Measurements from ENCODE around the gene ACVRL1. TPM values are rescaled to one million over a fixed set of nuclear protein-coding genes. Genes with fewer than 3 reads are reported as not detected.

Gene ACVRL1
- total and polyA plus RNA-seq, 9 donors, result 51.5 to 65.0 (median 54.8) TPM

- H3K9me3 ChIP-seq (replicated peaks; ENCODE audit: control insufficient read depth, low read depth, low read length), result no peaks in the 10 kb centered on the region
- H3K4me1 ChIP-seq (ENCODE audit: control insufficient read depth, insufficient read depth, low read length), result peaks cover 50% of the 10 kb centered on the region
- no peak overlapping the region for H3K4me3 ChIP-seq (ENCODE audit: low read length)
- peak; percentile 25 for DNase-seq
- WGBS (ENCODE audit: insufficient coverage), result no CpG with 5 or more reads among the region's 5 CpGs
- no peak overlapping the region for H3K27ac ChIP-seq (ENCODE audit: low read length)
- H3K36me3 ChIP-seq (ENCODE audit: control insufficient read depth, insufficient read depth, low read length), result peaks cover 3% of the 10 kb centered on the region
- peaks cover 2% of the 10 kb centered on the region for H3K27me3 ChIP-seq (ENCODE audit: control insufficient read depth, insufficient read depth, low read length)
Observed at GRCh38 chr12:51924551-51925319, 17.4 kb downstream of the ACVRL1 start.

DNA sequence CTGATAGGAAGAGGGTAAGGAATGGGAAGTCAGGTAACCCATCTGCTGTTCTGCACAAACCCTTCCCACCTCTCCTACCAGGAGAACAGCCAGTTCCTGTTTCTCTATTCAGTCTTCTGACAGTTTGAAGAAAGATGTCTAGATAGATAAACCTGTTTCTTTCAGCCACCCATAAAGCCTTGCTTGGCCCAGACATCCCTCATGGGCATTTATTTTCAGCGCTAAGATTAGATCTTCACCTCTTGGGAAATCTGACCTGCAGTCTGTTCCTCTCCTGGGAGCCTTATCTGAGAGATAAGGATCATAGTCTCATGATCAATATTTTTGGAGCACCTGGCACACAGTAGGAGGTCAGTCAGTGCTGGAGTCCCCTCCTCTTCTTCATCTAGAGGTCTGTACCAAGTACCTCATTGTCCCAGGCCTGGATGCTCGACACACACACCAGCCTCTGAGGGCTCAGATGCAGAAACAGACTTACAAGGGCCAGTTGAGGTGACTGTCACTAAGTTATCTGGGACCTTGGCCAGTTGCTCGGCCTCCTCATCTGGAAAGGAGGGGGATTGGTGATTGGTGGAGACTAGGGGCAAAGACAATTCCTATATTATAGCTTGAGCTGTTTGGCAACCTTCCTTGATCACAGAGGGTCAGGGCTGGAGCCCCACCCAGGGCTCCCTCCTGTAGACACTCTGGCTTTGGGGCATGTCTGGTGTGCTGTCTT is 18.2 kb downstream of the ACVRL1 start:
- H3K27ac ChIP-seq (ENCODE audit: low read length), result no peak overlapping the region
- H3K4me3 ChIP-seq (ENCODE audit: low read length), result no peak overlapping the region
- no CpG with 5 or more reads among the region's 3 CpGs for whole genome bisulfite sequencing (ENCODE audit: insufficient coverage)
- peaks cover 2% of the 10 kb centered on the region for H3K27me3 ChIP-seq (ENCODE audit: control insufficient read depth, insufficient read depth, low read length)
- peaks cover 46% of the 10 kb centered on the region for H3K4me1 ChIP-seq (ENCODE audit: control insufficient read depth, insufficient read depth, low read length)
- no peaks in the 10 kb centered on the region for H3K36me3 ChIP-seq (ENCODE audit: control insufficient read depth, insufficient read depth, low read length)
- no peaks in the 10 kb centered on the region for H3K9me3 ChIP-seq (replicated peaks; ENCODE audit: control insufficient read depth, low read depth, low read length)
- no peak for DNase-seq

DNA sequence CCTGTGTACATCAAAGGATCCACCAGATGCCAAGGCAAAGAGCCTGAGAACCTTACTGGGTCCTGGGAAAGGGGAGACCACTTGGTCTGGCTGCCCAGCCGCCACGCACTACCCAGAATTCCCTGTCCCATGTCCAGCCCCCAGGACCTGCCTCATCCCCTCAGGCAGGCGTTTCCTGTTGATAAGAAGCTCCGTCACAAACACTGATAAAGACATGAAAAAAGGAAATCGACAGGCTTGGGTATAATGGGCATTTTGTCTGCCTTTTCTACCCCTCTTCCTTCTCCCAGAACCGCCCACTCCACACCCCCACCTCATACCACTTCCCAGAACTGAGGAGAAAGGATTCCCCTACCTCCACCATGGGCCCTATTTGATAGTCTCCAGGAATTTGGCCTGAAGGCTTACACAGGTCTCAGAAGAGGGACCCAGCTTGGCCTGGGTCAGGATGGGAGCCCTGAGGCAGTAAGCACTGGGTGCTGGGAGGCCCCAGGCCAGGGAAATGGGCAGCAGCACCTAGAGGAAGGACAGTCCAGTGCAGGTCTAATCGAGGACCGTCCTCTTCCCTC is 18.8 kb downstream of the ACVRL1 start:
- H3K27ac ChIP-seq (ENCODE audit: low read length), result no peak overlapping the region
- peaks cover 42% of the 10 kb centered on the region for H3K4me1 ChIP-seq (ENCODE audit: control insufficient read depth, insufficient read depth, low read length)
- peak; percentile 23 for DNase-seq

GRCh38 chr12:51926718-51927117 is 19.4 kb downstream of the ACVRL1 start:
- no peaks in the 10 kb centered on the region for H3K36me3 ChIP-seq (ENCODE audit: control insufficient read depth, insufficient read depth, low read length)
- H3K27me3 ChIP-seq (ENCODE audit: control insufficient read depth, insufficient read depth, low read length), result peaks cover 2% of the 10 kb centered on the region
- DNase-seq, result no peak
- peaks cover 36% of the 10 kb centered on the region for H3K4me1 ChIP-seq (ENCODE audit: control insufficient read depth, insufficient read depth, low read length)
- no peaks in the 10 kb centered on the region for H3K9me3 ChIP-seq (replicated peaks; ENCODE audit: control insufficient read depth, low read depth, low read length)
- no peak overlapping the region for H3K4me3 ChIP-seq (ENCODE audit: low read length)
- WGBS (ENCODE audit: insufficient coverage), result no CpG with 5 or more reads among the region's 2 CpGs
- no peak overlapping the region for H3K27ac ChIP-seq (ENCODE audit: low read length)

More for the DNA sequence above, 18.8 kb downstream of the ACVRL1 start:
- peaks cover 2% of the 10 kb centered on the region for H3K27me3 ChIP-seq (ENCODE audit: control insufficient read depth, insufficient read depth, low read length)
- no peak overlapping the region for H3K4me3 ChIP-seq (ENCODE audit: low read length)
- H3K9me3 ChIP-seq (replicated peaks; ENCODE audit: control insufficient read depth, low read depth, low read length), result no peaks in the 10 kb centered on the region
- H3K36me3 ChIP-seq (ENCODE audit: control insufficient read depth, insufficient read depth, low read length), result no peaks in the 10 kb centered on the region
- WGBS (ENCODE audit: insufficient coverage), result 83% methylated on average over 1 of the region's 8 CpGs

DNA sequence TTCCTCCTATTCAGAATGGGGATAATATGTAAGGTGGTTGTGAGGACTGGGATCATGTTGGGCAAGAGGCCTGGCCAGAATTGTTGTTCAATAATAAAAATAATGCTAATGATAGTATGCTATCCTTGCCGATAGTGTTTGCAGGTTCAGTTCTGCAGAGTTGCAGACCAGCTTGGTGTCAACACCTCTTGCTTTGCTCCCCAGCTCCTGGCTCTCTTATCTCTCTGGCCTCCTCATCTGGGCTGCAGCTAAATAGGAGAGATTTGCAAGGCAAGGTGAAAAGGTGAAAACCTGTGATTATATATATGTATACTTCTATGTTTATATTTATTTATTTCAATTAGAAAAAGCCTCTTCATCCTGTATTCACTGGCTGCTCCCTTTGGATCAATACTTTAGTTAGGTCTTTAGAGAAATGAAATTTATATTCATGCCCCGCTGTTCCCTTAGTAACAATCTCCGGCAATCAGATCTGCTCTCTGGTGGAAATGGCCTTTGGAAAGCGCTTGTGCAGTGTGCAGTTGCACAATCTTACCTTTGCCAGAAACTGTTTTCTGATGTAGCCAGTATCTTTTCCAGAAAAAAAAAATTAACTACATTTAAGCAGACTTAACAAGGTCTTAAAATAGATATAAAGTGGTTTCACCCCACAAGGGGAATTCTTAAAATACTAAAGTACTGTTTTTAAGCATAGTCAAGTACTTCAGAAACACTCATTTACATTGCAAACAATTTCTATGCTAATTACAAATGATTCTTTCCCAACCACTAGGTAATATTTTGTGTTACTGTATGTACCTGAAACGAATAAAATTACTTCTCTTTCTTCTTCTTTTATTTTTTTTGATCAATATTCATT is 25.1 kb downstream of the ACVRL1 start:
- no peak for DNase-seq
- H3K27me3 ChIP-seq (ENCODE audit: control insufficient read depth, insufficient read depth, low read length), result no peaks in the 10 kb centered on the region
- H3K4me3 ChIP-seq (ENCODE audit: low read length), result no peak overlapping the region
- H3K27ac ChIP-seq (ENCODE audit: low read length), result no peak overlapping the region
- H3K9me3 ChIP-seq (replicated peaks; ENCODE audit: control insufficient read depth, low read depth, low read length), result no peaks in the 10 kb centered on the region
- no peaks in the 10 kb centered on the region for H3K4me1 ChIP-seq (ENCODE audit: control insufficient read depth, insufficient read depth, low read length)
- no CpG with 5 or more reads among the region's 5 CpGs for WGBS (ENCODE audit: insufficient coverage)
- H3K36me3 ChIP-seq (ENCODE audit: control insufficient read depth, insufficient read depth, low read length), result no peaks in the 10 kb centered on the region

DNA sequence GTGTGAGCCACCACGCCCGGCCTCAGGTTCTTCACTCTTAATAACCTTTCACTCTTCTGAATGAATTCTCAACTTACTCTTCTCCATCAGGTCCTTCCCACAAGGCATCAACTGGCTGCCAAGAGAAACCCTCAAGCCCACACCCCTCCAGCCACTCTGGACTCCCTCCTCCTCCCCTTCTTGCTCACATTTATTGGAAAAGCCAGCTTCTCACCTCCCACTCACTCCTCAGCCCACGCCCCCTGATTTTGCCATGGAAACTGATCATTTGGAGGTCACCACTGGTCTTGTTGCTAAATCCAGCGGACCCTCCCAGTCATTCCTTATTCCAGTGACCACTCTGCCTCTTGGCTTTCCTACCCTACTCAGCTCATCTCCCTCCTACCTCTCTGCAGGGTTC is 26.8 kb downstream of the ACVRL1 start:
- Histone ChIP-seq H3K27ac (ENCODE audit: low read length) (no peak overlapping the region), H3K36me3 (ENCODE audit: control insufficient read depth, insufficient read depth, low read length) (no peaks in the 10 kb centered on the region), H3K4me1 (ENCODE audit: control insufficient read depth, insufficient read depth, low read length) (no peaks in the 10 kb centered on the region), H3K27me3 (ENCODE audit: control insufficient read depth, insufficient read depth, low read length) (no peaks in the 10 kb centered on the region), H3K9me3 (replicated peaks; ENCODE audit: control insufficient read depth, low read depth, low read length) (no peaks in the 10 kb centered on the region), H3K4me3 (ENCODE audit: low read length) (no peak overlapping the region)
- 93% methylated on average over 4 of the region's 4 CpGs for WGBS (ENCODE audit: insufficient coverage)
- no peak for DNase-seq

GRCh38 chr12:51937926-51938325 is 30.6 kb downstream of the ACVRL1 start:
- Histone ChIP-seq H3K27ac (ENCODE audit: low read length) (no peak overlapping the region), H3K4me3 (ENCODE audit: low read length) (no peak overlapping the region), H3K4me1 (ENCODE audit: control insufficient read depth, insufficient read depth, low read length) (peaks cover 17% of the 10 kb centered on the region), H3K9me3 (replicated peaks; ENCODE audit: control insufficient read depth, low read depth, low read length) (no peaks in the 10 kb centered on the region), H3K27me3 (ENCODE audit: control insufficient read depth, insufficient read depth, low read length) (no peaks in the 10 kb centered on the region), H3K36me3 (ENCODE audit: control insufficient read depth, insufficient read depth, low read length) (no peaks in the 10 kb centered on the region)
- DNase-seq, result no peak
- WGBS (ENCODE audit: insufficient coverage), result no CpG with 5 or more reads among the region's 2 CpGs

DNA sequence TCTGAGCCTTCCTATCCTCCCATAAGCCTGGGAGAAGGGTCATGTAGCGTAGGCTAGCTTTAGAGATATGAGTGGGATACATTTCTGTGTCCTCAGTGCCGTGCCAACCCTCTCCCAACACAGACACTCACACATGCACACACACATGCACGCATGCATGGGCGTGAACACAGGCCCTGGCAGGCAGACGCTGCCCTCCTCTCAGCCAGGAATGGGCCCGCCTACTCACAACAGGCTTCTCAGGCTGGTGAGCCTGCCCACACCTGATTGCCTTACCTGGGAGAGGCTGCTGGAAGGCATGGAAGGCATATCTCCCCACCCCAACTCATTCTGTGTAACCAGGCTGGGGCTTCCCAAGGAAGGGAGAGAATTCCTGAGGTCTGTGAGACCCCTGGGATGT is 31.4 kb downstream of the ACVRL1 start:
- no CpG with 5 or more reads among the region's 6 CpGs for WGBS (ENCODE audit: insufficient coverage)
- H3K36me3 ChIP-seq (ENCODE audit: control insufficient read depth, insufficient read depth, low read length), result no peaks in the 10 kb centered on the region

GRCh38 chr12:51941011-51941581 is 33.8 kb downstream of the ACVRL1 start:
- Histone ChIP-seq H3K36me3 (ENCODE audit: control insufficient read depth, insufficient read depth, low read length) (no peaks in the 10 kb centered on the region), H3K27ac (ENCODE audit: low read length) (peak overlapping the region; percentile 29), H3K4me1 (ENCODE audit: control insufficient read depth, insufficient read depth, low read length) (peaks cover 17% of the 10 kb centered on the region), H3K9me3 (replicated peaks; ENCODE audit: control insufficient read depth, low read depth, low read length) (peaks cover 9% of the 10 kb centered on the region), H3K27me3 (ENCODE audit: control insufficient read depth, insufficient read depth, low read length) (no peaks in the 10 kb centered on the region), H3K4me3 (ENCODE audit: low read length) (no peak overlapping the region)
- WGBS (ENCODE audit: insufficient coverage), result 26% methylated on average over 5 of the region's 15 CpGs
- DNase-seq, result peak; percentile 69

More for the DNA sequence above, 31.4 kb downstream of the ACVRL1 start:
- peaks cover 17% of the 10 kb centered on the region for H3K4me1 ChIP-seq (ENCODE audit: control insufficient read depth, insufficient read depth, low read length)
- H3K9me3 ChIP-seq (replicated peaks; ENCODE audit: control insufficient read depth, low read depth, low read length), result no peaks in the 10 kb centered on the region
- H3K27ac ChIP-seq (ENCODE audit: low read length), result no peak overlapping the region
- H3K27me3 ChIP-seq (ENCODE audit: control insufficient read depth, insufficient read depth, low read length), result no peaks in the 10 kb centered on the region
- H3K4me3 ChIP-seq (ENCODE audit: low read length), result no peak overlapping the region
- no peak for DNase-seq
